Measurements from ENCODE around the gene FMO5. TPM values are rescaled to one million over a fixed set of nuclear protein-coding genes. Genes with fewer than 3 reads are reported as not detected.

Gene FMO5
- total RNA-seq, 2 donors from 2014 or later = 1.9 to 4.7 TPM

- no peak for DNase-seq (ENCODE audit: low spot score)
- no peak for ATAC-seq (ENCODE audit: insufficient number of reproducible peaks, low FRiP score, low read depth)
- no peak overlapping the region for H3K27ac ChIP-seq
- H3K9me3 ChIP-seq = no peaks in the 10 kb centered on the region
- no peaks in the 10 kb centered on the region for H3K4me1 ChIP-seq (ENCODE audit: control insufficient read depth in 1 of 2, low read depth in 2 of 2)
- peaks cover 3% of the 10 kb centered on the region for H3K36me3 ChIP-seq
- TF ChIP-seq CTCF (IDR thresholded peaks at IDR 0.05) = no peak
- no peaks in the 10 kb centered on the region for H3K27me3 ChIP-seq (replicated peaks; ENCODE audit: insufficient read depth)
- H3K4me3 ChIP-seq = no peak overlapping the region
Observed at GRCh38 chr1:147213271-147213670, 11.9 kb downstream of the FMO5 start.

- ATAC-seq (ENCODE audit: insufficient number of reproducible peaks, low FRiP score, low read depth) = no peak
- Histone ChIP-seq H3K27ac (no peak overlapping the region), H3K4me1 (ENCODE audit: control insufficient read depth in 1 of 2, low read depth in 2 of 2) (no peaks in the 10 kb centered on the region), H3K9me3 (no peaks in the 10 kb centered on the region), H3K27me3 (replicated peaks; ENCODE audit: insufficient read depth) (no peaks in the 10 kb centered on the region), H3K36me3 (peaks cover 3% of the 10 kb centered on the region), H3K4me3 (no peak overlapping the region)
- TF ChIP-seq CTCF (IDR thresholded peaks at IDR 0.05) = no peak
- no peak for DNase-seq (ENCODE audit: low spot score)
Observed at GRCh38 chr1:147211577-147211976, 13.6 kb downstream of the FMO5 start.

DNA sequence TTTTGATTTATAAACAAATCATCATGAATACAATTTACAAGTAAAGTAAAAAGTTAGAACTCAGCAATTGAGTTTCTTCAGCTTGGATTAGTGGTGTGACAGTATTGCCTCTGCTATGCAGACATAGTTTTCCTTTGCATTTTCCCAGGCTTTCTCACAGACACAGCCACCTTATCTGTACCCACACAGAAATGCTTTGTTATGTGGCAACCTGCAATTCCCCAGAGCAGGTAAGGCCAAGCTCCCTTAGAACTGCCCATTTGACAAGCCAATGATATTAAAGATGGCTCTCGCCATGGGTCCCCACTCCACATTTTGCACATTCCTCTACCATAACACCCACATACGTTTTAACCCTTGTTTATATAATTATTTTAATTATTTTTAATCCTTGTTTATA is 14.2 kb downstream of the FMO5 start:
- no peak for TF ChIP-seq CTCF (IDR thresholded peaks at IDR 0.05)
- H3K9me3 ChIP-seq = no peaks in the 10 kb centered on the region
- ATAC-seq (ENCODE audit: insufficient number of reproducible peaks, low FRiP score, low read depth) (no peak), DNase-seq (ENCODE audit: low spot score) (no peak)
- no peaks in the 10 kb centered on the region for H3K4me1 ChIP-seq (ENCODE audit: control insufficient read depth in 1 of 2, low read depth in 2 of 2)
- H3K4me3 ChIP-seq = no peak overlapping the region
- no peaks in the 10 kb centered on the region for H3K27me3 ChIP-seq (replicated peaks; ENCODE audit: insufficient read depth)
- peaks cover 3% of the 10 kb centered on the region for H3K36me3 ChIP-seq
- no peak overlapping the region for H3K27ac ChIP-seq

DNA sequence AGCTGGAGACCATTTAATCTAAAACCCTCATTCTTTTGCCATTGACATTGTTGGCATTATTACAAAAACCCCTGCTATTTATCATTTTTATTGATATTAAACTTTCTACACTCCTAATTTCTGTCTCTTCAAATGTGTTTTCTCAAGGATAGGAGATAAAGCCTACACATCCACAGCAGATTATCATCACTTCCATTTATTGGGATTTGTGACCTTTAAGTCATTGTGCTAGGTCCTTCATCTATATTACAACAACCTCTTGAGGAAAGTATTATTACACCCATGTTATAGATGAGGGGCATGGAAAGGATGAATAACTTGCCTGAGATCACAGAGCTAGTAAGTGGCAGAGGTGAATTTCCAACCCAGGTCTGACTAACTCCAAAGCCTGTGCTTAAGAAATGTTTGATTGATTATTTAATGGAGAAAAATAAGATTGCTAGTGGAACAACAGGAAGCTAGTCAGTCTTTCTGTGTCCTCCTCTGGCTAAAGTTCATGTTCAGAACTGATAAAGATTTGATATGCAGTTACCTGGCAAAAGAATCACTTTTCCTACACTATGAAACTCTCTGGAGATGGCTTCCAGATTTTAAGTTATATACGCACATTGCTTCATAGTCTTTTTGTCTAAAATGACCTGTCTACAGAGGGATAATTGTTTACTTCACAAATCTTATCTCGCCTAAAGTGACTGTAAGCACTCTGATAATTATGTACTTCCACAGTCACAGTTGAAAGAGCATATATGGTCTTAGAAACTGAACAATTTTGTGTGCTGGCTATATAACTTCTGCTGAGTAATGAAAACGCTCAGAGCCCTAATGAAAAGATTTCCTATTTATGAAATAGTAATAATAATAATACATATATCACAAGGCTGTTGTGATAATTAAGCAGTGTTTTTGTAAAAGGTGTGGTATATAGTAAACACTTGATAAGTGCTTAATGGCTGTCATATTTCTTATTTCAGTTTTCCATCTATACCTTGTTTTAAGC is 15.0 kb downstream of the FMO5 start:
- H3K4me1 ChIP-seq (ENCODE audit: control insufficient read depth in 1 of 2, low read depth in 2 of 2) = no peaks in the 10 kb centered on the region
- no peaks in the 10 kb centered on the region for H3K9me3 ChIP-seq
- H3K27ac ChIP-seq = no peak overlapping the region
- ATAC-seq (ENCODE audit: insufficient number of reproducible peaks, low FRiP score, low read depth) (no peak), DNase-seq (ENCODE audit: low spot score) (no peak)
- TF ChIP-seq CTCF (IDR thresholded peaks at IDR 0.05) = no peak
- no peak overlapping the region for H3K4me3 ChIP-seq
- peaks cover 3% of the 10 kb centered on the region for H3K36me3 ChIP-seq
- no peaks in the 10 kb centered on the region for H3K27me3 ChIP-seq (replicated peaks; ENCODE audit: insufficient read depth)

DNA sequence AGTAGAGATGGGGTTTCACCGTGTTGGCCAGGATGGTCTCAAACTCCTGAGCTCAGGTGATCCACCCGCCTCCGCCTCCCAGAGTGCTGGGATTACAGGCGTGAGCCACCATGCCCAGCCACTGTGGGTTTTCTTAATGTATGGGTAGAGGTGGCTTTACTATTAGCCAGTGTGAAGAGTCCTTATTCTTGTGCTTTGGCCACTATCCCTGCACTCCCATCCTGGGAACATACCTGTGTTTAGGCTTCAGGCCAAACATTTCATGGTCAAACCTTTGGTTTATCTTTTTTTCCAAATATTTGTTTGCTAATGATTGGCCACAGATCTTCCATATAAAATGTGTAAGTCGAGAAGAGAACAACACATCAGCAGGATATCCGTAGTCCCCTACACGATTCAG is 16.5 kb downstream of the FMO5 start:
- no peak for TF ChIP-seq CTCF (IDR thresholded peaks at IDR 0.05)
- ATAC-seq (ENCODE audit: insufficient number of reproducible peaks, low FRiP score, low read depth) (no peak), DNase-seq (ENCODE audit: low spot score) (no peak)
- no peak overlapping the region for H3K27ac ChIP-seq
- H3K9me3 ChIP-seq = no peaks in the 10 kb centered on the region
- peaks cover 3% of the 10 kb centered on the region for H3K36me3 ChIP-seq
- no peaks in the 10 kb centered on the region for H3K4me1 ChIP-seq (ENCODE audit: control insufficient read depth in 1 of 2, low read depth in 2 of 2)
- no peaks in the 10 kb centered on the region for H3K27me3 ChIP-seq (replicated peaks; ENCODE audit: insufficient read depth)
- no peak overlapping the region for H3K4me3 ChIP-seq
